Ureter (tissue), 1 donor: Measurements from ENCODE around the gene DDIT4. TPM values are rescaled to one million over a fixed set of nuclear protein-coding genes. Genes with fewer than 3 reads are reported as not detected.
A peak's percentile ranks its signal among the peaks of the same experiment; 100 is the strongest.
"Not testable (repeated sequence)": the region's sequence is repeated elsewhere in the genome, so short reads cannot be mapped to it uniquely, and the experiment has no call there.

ENCODE experiments used
- DNase-seq: peaks from one replicate; pipeline ENCODE4 v3.0.0-alpha.2; 2020; ENCODE audit warnings: low spot score
- total RNA-seq: library from RNA; stranded (reverse); gene quantifications from one replicate; pipeline ENCODE4 v1.2.4, GENCODE V29; 2023
- donor health status: DM: yes; HTN: yes; CAD: no.

The DDIT4 gene
- total RNA-seq, 1 donor from 2014 or later = 525 TPM

DNA sequence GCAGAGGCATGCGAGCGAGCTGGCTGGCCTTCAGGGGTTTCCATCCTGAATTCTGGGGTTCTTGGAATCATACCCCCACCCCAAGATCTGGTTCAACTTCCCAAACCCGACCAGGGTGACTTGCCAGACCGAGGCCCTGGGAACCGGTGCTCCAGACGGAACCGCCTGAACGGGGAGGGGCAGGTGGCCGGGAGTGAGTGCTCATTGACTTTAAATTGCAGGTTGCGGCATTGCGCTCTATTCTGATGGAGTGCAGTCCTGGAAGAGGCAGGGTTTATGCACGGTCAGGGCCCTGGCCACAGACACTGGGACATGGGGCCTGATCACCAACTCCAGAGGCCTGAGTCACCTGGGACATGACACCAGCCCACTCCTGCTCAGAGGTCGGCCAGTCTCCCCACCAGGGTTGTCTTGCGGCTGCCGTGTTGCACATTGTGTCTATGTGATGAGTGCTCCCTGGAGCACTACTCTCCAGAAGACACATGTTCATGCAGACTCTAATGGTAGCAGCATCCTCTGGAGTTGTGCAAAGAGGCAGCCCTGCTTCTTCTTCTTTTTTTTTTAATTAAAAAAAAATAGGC, 5.8 kb upstream of the DDIT4 start:
- no peak for DNase-seq

DNA sequence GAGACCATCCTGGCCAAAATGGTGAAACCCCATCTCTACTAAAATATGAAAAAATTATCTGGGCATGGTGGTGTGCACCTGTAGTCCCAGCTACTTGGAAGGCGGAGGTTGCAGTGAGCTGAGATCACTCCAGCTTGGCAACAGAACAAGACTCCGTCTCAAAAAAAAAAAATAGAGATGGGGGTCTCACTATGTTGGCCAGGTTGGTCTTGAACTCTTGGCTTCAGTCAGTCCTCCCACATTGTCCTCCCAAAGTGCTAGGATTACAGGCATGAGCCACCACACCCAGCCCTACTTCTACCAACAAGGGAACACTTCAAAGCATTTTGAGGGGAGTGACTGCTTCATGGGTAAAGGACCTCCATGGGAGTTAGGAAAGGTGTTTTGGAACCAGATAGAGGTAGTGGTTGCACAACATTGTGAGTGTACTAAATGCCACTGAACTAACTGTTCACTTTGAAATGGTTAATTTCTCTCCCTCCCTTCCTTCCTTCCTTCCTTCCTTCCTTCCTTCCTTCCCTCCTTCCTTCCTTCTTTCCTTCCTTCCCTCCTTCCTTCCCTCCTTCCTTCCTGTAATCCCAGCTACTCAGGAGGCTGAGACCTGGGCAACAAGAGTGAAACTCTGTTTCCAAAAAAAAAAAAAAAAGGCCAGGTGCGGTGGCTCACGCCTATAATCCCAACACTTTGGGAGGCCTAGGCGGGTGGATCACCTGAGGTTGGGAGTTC, 5.1 kb upstream of the DDIT4 start:
- not testable (repeated sequence) for DNase-seq

DNA sequence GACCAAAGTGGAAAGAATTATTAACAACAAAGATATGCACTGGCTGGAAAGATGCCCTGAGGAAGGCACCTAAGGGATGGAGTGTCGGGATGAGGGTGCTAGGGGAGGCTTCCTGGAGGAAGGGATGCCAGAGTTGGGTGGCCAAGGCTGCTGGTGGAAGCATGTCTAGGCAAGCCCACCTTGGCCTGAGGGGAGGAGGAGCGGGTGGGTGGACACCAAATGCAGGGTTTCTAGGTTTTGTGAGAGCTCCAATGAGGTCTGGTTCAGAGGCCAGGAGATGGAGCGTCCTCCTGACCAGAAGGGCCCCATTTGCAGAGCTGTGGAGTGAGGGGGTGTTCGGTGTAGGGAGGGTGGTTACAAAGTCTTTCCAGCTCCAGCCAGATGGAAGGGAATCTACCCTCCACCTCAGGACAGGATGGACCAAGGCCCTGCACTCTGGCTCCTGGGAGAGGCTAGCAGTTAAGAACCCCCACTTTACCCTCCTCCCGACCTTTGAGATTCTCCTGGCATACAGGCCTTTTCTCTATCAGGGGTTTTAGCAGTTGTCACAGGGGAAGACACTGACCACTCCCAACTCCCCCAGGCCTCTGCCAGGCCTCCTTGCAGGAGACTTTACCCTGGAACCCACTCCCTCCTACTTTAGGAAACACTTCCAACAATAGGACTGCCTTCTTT, 3.0 kb upstream of the DDIT4 start:
- no peak for DNase-seq

DNA sequence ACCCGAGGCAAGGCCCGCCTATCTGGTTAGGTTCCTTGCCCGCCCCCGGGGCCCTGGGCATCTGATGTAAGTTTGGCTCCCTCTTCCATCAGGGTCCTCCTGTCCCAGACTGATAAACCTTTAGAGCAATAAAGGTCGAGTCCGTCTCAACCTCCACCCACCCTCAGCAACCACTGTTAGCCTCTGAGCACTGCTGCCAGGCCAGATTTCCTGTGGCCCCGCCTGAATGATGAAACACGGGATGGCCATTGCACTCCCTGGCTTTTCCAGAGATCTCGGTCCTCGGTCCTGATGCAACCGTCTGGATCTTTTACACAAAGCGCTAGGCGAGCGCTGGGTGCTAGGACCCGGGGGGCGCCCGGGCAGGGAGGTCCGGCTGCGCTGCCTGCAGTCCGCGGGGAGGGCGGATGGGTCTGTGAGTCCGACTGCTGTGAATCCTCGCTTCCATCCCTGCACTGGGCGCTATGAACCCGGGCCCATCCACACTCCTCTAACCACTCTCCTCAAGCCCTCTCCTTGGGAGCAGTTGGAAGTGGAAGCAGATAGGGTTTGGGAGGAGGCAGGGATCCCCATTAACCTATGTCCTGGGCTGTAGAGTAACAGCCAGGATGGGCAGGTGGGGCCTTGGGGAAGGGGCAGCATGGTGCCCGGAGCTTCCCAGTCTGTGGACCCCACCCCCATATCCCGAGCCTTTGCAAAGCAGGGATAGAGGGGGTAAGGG, 875 bp upstream of the DDIT4 start:
- DNase-seq = peak; percentile 93

DNA sequence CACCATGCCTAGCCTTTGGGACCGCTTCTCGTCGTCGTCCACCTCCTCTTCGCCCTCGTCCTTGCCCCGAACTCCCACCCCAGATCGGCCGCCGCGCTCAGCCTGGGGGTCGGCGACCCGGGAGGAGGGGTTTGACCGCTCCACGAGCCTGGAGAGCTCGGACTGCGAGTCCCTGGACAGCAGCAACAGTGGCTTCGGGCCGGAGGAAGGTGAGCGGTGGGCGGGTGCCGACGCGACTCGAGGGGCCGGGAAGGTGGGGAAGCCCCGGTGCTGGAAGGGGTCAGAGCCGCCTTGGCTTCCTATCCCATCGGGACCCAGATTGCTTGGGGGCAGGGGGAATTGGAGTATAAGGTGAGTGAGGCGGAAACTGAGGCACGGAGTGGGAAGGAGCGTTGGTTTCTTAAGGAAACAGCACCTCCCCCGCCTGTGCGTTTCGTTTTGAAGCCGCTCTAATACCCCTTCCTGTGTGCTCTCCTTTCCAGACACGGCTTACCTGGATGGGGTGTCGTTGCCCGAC, 547 bp downstream of the DDIT4 start:
- DNase-seq = peak; percentile 72

DNA sequence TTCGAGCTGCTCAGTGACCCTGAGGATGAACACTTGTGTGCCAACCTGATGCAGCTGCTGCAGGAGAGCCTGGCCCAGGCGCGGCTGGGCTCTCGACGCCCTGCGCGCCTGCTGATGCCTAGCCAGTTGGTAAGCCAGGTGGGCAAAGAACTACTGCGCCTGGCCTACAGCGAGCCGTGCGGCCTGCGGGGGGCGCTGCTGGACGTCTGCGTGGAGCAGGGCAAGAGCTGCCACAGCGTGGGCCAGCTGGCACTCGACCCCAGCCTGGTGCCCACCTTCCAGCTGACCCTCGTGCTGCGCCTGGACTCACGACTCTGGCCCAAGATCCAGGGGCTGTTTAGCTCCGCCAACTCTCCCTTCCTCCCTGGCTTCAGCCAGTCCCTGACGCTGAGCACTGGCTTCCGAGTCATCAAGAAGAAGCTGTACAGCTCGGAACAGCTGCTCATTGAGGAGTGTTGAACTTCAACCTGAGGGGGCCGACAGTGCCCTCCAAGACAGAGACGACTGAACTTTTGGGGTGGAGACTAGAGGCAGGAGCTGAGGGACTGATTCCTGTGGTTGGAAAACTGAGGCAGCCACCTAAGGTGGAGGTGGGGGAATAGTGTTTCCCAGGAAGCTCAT, 1.1 kb downstream of the DDIT4 start:
- DNase-seq = peak; percentile 84

DNA sequence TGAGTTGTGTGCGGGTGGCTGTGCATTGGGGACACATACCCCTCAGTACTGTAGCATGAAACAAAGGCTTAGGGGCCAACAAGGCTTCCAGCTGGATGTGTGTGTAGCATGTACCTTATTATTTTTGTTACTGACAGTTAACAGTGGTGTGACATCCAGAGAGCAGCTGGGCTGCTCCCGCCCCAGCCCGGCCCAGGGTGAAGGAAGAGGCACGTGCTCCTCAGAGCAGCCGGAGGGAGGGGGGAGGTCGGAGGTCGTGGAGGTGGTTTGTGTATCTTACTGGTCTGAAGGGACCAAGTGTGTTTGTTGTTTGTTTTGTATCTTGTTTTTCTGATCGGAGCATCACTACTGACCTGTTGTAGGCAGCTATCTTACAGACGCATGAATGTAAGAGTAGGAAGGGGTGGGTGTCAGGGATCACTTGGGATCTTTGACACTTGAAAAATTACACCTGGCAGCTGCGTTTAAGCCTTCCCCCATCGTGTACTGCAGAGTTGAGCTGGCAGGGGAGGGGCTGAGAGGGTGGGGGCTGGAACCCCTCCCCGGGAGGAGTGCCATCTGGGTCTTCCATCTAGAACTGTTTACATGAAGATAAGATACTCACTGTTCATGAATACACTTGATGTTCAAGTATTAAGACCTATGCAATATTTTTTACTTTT, 1.8 kb downstream of the DDIT4 start:
- DNase-seq = peak; percentile 61

DNA sequence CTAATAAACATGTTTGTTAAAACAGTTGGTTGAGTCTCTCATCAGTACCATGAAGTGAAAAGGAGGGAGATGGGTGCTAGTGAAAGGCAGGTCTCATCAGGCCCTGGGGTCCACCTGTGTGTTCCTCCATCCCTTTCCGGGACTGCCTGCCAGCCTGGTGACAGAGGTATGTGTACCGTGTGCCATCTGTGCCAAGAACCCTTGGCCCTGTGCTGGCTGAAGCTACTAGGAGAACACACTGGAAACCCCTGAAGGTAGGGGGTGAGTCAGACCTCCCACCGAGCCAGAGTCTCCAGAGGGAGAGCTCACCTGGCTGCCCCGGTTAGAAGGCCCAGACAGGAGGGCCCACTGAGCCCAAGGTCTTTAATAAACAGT, 2.3 kb downstream of the DDIT4 start:
- peak; percentile 74 for DNase-seq

DNA sequence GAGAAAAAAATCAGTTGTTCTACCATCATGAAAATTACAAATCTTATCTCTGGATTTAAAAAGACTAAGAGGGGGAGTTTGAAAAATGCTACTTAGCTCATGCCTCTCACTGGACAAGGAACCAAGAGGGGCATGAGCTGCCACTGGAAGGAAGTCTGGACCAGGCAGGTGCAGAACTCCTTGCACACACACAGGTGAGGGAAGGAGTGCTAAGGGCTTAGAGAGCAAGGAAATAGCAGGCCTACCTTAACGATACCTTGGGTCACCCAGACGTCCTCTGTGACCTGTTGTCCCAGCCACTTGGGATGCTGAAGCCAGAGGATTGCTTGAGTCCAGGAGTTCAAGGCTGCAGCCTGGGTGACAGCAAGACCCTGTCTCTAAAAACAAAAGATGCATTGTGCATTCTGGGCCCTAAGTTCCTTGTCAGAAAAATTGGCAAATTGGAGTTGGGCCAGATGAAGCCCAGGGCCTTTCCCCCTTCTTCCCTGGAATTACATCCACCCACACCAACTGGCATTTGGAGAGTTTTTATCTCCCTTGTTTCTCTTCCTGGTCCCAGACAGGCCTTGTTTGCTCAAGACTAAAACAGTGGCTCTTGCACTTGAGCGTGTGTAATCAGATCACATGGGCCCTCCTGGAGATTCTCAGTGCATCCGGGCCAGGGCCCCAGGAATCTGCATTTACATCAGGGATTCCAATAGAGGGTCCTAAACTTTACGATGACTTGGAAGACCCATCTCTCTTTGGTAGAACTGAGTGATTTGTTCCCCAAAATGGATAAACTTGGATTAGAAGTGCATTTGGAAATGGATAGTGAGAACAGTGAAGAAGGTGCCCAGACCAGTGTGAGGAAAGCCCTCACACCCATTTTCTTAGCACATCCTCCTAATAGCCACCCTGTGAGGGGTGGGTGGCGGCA, 3.0 kb downstream of the DDIT4 start:
- peak; percentile 72 for DNase-seq

DNA sequence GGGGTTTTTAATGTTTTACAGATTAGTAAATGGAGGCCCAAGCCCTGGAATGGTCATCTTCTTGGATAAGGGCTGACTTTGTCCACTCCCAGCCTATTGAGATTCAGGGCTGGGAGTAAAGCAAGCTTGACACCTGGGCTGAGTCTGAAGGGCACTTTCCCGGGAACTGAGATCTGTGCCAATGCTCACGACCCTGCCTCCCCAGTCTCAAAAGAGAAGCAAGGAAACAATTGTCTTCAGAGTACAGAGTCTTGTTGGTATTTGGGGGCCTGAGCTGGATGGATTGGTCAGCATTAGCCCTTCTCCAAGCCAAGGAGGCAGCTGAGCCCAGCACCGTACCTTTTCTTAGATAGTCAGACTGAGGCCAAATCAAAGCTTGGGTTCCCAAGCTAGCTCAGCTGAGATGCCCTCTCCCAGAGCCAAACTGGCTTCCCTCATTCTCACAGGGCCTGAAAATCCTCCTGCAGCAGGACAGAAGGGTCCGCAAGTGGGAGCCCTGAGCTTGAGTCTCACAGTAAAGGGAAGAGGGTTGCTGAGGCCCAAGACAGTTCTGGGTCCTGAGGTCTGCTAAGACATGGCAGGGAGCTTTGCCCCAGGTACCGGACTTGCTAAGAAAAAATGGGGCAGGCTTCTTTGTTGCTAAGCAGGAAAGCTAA, 3.7 kb downstream of the DDIT4 start:
- peak; percentile 54 for DNase-seq

DNA sequence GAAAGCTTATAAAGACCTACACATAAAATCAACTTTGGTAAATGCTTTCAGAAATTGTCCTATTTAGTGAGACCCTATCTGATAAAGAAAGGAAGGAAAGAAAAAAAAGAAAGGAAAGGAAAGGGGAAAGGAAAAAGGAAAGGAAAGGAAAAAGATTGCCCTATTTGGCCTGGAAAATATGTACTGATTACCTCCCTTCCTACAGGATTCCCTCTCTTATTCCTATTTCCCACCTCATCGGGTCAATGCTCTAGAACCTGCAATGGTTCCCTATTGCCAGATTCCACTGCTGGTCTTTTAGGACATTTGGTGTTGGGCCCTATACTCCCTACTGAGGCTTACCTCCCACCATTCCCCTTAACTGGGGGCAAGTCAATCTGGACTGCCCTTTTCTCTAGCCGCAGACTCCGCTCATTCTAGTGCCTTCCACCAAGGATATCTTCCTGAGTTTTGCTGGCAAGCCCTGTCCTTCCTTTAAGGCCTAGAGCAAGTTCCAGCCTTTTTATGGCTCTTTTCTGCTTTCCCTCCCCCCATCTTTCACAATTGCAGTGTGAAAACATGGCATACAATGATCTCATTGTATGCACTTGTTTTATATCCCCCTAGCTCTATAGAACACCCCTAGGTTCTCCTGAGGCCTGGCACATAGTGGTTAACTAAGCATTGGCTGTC, 4.4 kb downstream of the DDIT4 start:
- no peak for DNase-seq

DNA sequence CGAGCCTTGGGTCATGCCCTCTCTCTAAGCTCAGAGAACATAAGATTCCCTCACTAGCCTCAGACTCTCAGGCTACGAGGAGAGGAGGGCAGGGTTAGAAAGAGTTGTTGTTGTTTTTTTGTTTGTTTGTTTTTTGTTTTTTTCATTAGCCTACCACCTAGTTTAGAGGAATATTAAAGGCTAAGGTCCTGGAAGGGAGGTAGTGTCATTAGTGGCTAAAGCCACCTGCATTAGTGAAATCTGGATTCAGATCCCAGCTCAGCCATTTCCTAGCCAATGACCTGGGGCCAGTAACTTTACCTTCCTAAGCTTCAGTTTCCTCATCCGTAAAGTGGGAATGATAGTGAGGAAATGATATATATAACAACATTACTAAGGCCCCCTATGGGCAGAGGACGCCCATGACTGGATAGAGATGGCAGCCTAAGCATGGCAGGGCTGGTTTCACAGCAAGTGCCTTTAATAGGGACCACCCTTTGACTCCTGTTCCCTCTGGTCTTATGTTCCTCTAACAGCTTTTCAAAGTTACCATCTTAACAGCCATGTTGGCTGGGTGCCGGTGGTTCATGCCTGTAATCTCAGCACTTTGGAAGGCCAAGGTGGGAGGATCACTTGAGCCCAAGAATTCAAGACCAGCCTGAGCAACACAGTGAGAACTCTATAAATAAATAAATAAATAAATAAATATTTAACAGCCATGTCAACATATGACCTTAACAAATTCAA, 5.1 kb downstream of the DDIT4 start:
- DNase-seq = no peak

DNA sequence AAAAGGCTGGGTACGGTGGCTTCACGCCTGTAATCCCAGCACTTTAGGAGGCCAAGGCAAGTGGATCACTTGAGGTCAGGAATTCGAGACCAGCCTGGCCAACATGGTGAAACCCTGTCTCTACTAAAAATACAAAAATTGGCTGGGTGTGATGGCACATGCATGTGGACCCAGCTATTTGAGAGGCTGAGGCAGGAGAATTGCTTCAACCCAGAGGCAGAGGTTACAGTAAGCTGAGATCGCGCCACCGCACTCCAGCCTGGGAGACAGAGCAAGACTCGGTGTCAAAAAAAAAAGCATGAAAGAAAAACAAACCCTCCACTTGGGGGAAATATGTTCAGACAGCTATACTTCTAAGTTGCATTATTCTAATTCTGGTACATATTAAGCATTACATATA, 5.9 kb downstream of the DDIT4 start:
- not testable (repeated sequence) for DNase-seq

DNA sequence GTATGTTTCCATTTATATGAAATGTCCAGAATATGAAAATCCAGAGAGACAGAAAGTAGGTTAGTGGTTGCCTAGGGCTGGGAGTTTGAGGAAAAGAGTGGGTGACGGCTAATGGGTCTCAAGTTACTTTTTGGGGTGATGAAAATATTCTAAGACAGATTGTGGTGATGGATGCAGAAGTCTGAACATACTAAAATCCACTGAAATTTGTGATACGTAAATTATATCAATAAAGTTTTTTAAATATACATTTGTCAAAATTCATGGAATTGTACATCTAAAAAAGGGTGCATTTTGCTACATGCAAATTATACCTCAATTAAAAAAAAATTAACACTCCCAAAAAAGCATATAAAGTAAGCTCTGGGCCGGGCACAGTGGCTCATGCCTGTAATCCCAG, 9.4 kb downstream of the DDIT4 start:
- no peak for DNase-seq

DNA sequence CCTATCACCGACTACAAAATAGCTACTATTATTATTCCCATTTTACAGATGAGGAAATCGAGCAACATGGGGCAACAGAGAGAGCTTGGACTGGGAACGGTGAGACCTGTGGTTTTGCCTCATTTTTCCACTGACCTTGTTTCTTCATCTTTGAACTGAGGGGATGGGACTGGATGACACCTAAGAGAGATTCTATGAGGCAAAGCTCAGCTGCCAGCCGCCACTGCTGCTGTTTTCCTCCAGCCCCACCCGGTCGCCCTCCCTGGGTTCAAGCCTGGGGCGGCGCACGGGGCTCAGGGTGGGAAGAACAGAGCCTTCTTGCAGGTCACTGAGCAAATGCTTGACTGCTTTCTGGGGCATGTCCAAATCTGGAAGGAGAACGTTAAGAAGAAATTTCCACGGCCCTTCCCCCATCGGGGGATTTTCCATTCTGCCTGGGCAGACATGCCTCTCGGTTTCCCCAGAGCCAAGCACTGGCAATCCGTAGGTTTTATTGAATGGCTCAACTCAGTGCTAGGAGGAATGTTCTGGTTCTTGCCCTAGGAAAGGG, 12.3 kb downstream of the DDIT4 start:
- DNase-seq = no peak

DNA sequence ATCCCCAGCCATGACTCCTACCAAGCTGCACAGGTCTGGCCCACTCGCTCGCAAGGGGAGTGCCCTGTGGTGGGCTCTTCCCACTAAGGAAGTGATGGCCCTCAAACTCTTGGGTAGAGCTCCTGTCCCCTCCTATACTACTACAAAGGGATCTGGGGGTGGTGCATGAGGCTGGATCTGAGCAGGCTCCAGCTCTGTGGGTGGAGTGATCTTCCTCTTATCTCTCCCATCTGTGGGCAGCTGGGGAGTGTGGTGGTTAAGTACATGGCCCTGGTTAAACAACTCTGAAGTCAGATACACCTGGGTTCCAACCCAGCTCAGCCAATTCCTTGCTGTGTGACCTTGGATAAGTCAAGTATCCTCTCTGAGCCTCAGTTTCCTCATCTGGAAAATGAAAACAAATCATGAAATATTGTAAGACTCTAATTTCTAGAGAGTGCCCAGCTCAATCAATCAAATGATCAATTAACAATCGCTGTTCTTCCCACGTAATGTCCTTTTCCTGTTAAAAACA, 17.4 kb downstream of the DDIT4 start:
- no peak for DNase-seq

DNA sequence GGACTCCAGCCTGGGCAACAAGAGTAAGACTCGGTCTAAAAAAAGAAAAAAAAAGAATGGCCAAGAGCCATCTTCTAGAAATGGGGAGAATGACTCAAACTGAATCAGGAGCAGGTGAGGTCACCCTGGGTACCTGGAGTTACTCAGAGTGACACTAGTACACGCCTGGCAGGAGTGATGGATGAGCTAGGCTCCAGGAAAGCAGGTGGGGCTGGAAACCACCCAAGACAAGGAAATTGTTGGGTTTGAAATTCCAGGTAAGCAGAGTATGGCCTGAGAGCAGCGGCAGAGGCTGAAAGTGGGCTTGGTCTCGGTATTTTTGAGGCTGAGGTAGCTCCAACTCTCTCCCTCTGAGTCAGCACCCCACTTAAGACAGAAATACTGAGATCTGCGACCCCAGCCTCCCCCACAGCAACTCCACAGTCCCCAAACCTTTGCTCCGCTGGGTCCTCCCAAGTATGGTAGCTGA, 18.5 kb downstream of the DDIT4 start:
- DNase-seq = peak; percentile 82
